Mammary epithelial cell (primary cell): ENCODE results near the gene LDHAL6A.

ENCODE experiments used
- EZH2 ChIP-seq: IDR thresholded peaks from 2 replicates; pipeline ENCODE4 v1.6.1; 2012; ENCODE audit warnings: low read length, inconsistent platforms, borderline replicate concordance
- TF ChIP-seq, protein P1 (sequence below), 2 donors: IDR thresholded peaks in 1 of 2; conservative IDR thresholded peaks in 1 of 2; 2 replicates each; pipeline ENCODE4 v1.5.1; 2011 to 2012; ENCODE audit warnings: inconsistent platforms in 2 of 2, low read length in 2 of 2, mild to moderate bottlenecking in 2 of 2, control low read depth in 1 of 2, low read depth in 1 of 2; ENCODE audit not compliant: insufficient read depth in 1 of 2; ENCODE audit errors: extremely low read depth in 1 of 2

DNA sequence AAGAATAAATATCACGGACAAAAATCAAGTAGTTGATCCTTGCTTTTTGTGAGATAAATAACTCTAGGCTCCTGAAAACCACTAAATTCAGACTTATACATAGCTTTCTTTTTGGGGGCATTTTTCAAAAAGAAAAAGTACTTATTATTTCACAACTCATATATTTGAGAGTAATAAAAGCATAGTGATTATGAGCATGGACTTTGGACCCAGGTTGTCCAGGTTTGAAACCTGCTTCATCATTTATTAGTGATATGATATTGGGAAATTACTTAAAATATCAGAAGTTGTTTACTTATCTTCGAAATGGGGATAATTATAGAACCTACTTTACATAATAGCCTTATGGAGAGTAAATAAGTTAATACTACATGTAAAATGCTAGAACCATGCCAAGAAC, 17.0 kb upstream of the LDHAL6A start:
- TF ChIP-seq, protein P1, sequence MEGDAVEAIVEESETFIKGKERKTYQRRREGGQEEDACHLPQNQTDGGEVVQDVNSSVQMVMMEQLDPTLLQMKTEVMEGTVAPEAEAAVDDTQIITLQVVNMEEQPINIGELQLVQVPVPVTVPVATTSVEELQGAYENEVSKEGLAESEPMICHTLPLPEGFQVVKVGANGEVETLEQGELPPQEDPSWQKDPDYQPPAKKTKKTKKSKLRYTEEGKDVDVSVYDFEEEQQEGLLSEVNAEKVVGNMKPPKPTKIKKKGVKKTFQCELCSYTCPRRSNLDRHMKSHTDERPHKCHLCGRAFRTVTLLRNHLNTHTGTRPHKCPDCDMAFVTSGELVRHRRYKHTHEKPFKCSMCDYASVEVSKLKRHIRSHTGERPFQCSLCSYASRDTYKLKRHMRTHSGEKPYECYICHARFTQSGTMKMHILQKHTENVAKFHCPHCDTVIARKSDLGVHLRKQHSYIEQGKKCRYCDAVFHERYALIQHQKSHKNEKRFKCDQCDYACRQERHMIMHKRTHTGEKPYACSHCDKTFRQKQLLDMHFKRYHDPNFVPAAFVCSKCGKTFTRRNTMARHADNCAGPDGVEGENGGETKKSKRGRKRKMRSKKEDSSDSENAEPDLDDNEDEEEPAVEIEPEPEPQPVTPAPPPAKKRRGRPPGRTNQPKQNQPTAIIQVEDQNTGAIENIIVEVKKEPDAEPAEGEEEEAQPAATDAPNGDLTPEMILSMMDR (conservative IDR thresholded peaks at IDR 0.05 in 1 of 2, IDR thresholded peaks at IDR 0.05 in 1 of 2; ENCODE audit: extremely low read depth in 1 of 2, insufficient read depth in 1 of 2, low read depth in 1 of 2, low read length in 2 of 2), result no peak
- TF ChIP-seq EZH2, result no peak
